ENCODE measurements around the gene CCSER1.

GRCh38 chr4:90875791-90876190, 748.6 kb downstream of the CCSER1 start:
- no peak for TF ChIP-seq CTCF (IDR thresholded peaks at IDR 0.05)
- no peak for TF ChIP-seq POLR2A (IDR thresholded peaks at IDR 0.05)
